Gastrocnemius medialis (tissue), 4 donors: ENCODE data around the gene ECHDC3.

Source experiments
- POLR2A ChIP-seq, 2 donors: fragments of 450-650 bp; IDR thresholded peaks; one replicate each; pipeline ENCODE4 v1.6.1; 2017; ENCODE audit warnings: antibody characterized with exemption in 2 of 2, mild to moderate bottlenecking in 2 of 2, moderate library complexity in 2 of 2
- TF ChIP-seq, protein P1 (sequence below), 5 experiments: fragments of 450-650 bp in 3 of 5; fragments of 200-600 bp in 2 of 5; sonication (generic) in 2 of 5; IDR thresholded peaks in 4 of 5; conservative IDR thresholded peaks in 1 of 5; 1 replicate in 4 of 5; 2 replicates in 1 of 5; pipeline ENCODE4 v1.5.1; 2016 to 2019; ENCODE audit warnings: antibody characterized with exemption in 5 of 5, mild to moderate bottlenecking in 3 of 5, moderate library complexity in 3 of 5

DNA sequence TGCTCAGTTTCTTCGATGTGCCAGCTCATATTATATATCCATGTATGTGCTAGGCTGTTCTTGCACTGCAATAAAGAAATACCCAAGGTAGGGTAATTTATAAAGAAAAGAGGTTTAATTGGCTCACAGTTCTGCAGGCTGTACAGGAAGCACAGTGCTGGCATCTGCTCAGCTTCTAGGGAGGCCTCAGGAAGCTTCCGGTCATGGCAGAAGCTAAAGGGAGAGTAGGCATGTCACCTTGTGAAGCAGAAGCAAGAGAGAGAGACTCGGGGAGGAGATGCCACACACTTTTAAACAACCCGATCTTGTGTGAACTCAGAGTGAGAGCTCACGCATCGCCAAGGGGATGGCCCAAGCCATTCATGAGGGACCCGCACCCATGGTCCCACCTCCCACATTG is 13.8 kb upstream of the ECHDC3 start:
- TF ChIP-seq, protein P1, sequence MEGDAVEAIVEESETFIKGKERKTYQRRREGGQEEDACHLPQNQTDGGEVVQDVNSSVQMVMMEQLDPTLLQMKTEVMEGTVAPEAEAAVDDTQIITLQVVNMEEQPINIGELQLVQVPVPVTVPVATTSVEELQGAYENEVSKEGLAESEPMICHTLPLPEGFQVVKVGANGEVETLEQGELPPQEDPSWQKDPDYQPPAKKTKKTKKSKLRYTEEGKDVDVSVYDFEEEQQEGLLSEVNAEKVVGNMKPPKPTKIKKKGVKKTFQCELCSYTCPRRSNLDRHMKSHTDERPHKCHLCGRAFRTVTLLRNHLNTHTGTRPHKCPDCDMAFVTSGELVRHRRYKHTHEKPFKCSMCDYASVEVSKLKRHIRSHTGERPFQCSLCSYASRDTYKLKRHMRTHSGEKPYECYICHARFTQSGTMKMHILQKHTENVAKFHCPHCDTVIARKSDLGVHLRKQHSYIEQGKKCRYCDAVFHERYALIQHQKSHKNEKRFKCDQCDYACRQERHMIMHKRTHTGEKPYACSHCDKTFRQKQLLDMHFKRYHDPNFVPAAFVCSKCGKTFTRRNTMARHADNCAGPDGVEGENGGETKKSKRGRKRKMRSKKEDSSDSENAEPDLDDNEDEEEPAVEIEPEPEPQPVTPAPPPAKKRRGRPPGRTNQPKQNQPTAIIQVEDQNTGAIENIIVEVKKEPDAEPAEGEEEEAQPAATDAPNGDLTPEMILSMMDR (IDR thresholded peaks at IDR 0.05 in 4 of 5, conservative IDR thresholded peaks at IDR 0.05 in 1 of 5), result no peak
- no peak for TF ChIP-seq POLR2A (IDR thresholded peaks at IDR 0.05)
